Neural crest cell (in vitro differentiated cells): ENCODE results near the gene SSBP2. TPM values are rescaled to one million over a fixed set of nuclear protein-coding genes. Genes with fewer than 3 reads are reported as not detected.

Source experiments
- DNase-seq: peaks from one replicate; pipeline ENCODE4 v3.0.0; 2021; ENCODE audit warnings: low read depth, mixed read lengths, low spot score
- H3K27ac Mint-ChIP-seq: one replicate; pipeline ENCODE4 v1.8.0; 2021; ENCODE audit warnings: mild to moderate bottlenecking, mixed read lengths; ENCODE audit not compliant: unreplicated experiment
- H3K27me3 Mint-ChIP-seq: 2 replicates; pipeline ENCODE4 v1.8.0; 2021; ENCODE audit warnings: low read depth, mild to moderate bottlenecking, mixed read lengths
- H3K36me3 Mint-ChIP-seq: 2 replicates; pipeline ENCODE4 v1.8.0; 2021; ENCODE audit warnings: low read depth, mild to moderate bottlenecking, mixed read lengths
- H3K4me1 Mint-ChIP-seq: 2 replicates; pipeline ENCODE4 v1.8.0; 2021; ENCODE audit warnings: mixed read lengths
- H3K4me3 Mint-ChIP-seq: one replicate; pipeline ENCODE4 v1.8.0; 2021; ENCODE audit warnings: mild to moderate bottlenecking, mixed read lengths
- H3K9me3 Mint-ChIP-seq: 2 replicates; pipeline ENCODE4 v1.8.0; 2021; ENCODE audit warnings: mixed read lengths
- CTCF ChIP-seq: fragments of 200-600 bp; sonication (generic); conservative IDR thresholded peaks from 2 replicates; pipeline ENCODE4 v1.5.0; 2021; ENCODE audit warnings: antibody characterized with exemption, mild to moderate bottlenecking
- total RNA-seq: library from RNA; stranded (reverse); gene quantifications from 2 replicates; pipeline ENCODE4 v1.2.1, GENCODE V29; 2021

The SSBP2 gene
- total RNA-seq, 1 donor from 2014 or later = 81.7 TPM

GRCh38 chr5:81756016-81756415, 5.1 kb upstream of the SSBP2 start:
- no peak overlapping the region for H3K4me3 Mint-ChIP-seq
- no peak overlapping the region for H3K27ac Mint-ChIP-seq
- peaks cover 38% of the 10 kb centered on the region for H3K4me1 Mint-ChIP-seq
- H3K9me3 Mint-ChIP-seq = no peaks in the 10 kb centered on the region
- TF ChIP-seq CTCF = no peak
- DNase-seq = no peak
- H3K36me3 Mint-ChIP-seq = no peaks in the 10 kb centered on the region
- H3K27me3 Mint-ChIP-seq = no peaks in the 10 kb centered on the region

GRCh38 chr5:81755320-81755719, 4.4 kb upstream of the SSBP2 start:
- peaks cover 32% of the 10 kb centered on the region for H3K4me1 Mint-ChIP-seq

DNA sequence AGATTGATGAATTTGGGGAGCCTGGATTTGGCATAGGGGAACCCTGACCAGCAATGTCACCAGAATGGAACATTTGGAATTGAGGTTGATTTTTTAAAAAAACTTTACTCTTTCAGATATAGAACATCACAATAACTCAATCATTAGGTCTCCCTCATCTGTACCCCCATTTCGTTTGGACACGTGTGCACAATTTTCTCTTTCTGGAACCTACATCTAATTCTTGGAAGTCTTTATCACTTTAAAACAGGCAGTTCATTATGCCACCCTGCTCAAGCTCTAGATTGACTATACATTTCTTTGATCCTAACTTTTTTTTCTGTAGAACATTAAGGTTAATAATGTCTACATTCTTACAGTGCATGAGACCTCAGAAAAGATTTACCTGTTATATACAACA, 3.7 kb upstream of the SSBP2 start:
- TF ChIP-seq CTCF = no peak
- no peaks in the 10 kb centered on the region for H3K36me3 Mint-ChIP-seq
- H3K4me3 Mint-ChIP-seq = no peak overlapping the region
- no peak for DNase-seq
- H3K9me3 Mint-ChIP-seq = no peaks in the 10 kb centered on the region
- H3K4me1 Mint-ChIP-seq = peaks cover 28% of the 10 kb centered on the region
- no peaks in the 10 kb centered on the region for H3K27me3 Mint-ChIP-seq
- no peak overlapping the region for H3K27ac Mint-ChIP-seq

More at GRCh38 chr5:81755320-81755719, 4.4 kb upstream of the SSBP2 start:
- Mint-ChIP-seq H3K4me3 (no peak overlapping the region), H3K9me3 (no peaks in the 10 kb centered on the region), H3K36me3 (no peaks in the 10 kb centered on the region), H3K27me3 (no peaks in the 10 kb centered on the region), H3K27ac (no peak overlapping the region)
- no peak for TF ChIP-seq CTCF
- DNase-seq = no peak

GRCh38 chr5:81753429-81753828, 2.5 kb upstream of the SSBP2 start:
- Mint-ChIP-seq H3K27ac (no peak overlapping the region), H3K4me1 (peaks cover 36% of the 10 kb centered on the region), H3K36me3 (no peaks in the 10 kb centered on the region), H3K27me3 (no peaks in the 10 kb centered on the region), H3K4me3 (peak overlapping the region; percentile 56), H3K9me3 (no peaks in the 10 kb centered on the region)
- no peak for DNase-seq
- TF ChIP-seq CTCF = no peak

DNA sequence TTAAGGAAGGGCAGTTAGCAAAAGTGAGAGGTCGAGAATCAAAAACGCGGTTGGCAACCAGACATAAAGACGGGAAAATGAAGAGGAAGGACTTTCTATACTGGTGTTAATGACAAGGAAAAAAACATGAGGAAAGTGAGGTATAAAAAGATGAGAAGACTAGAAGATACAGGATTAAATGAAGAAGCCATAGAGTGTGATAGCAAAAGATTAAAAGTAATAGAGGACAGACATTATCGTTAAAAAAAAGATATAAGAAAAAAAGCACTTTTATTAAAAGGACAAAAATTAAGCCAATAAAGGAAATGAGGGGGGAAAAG, 1.7 kb upstream of the SSBP2 start:
- TF ChIP-seq CTCF = no peak
- peaks cover 44% of the 10 kb centered on the region for H3K4me1 Mint-ChIP-seq
- DNase-seq = no peak
- peak overlapping the region; percentile 82 for H3K4me3 Mint-ChIP-seq
- no peak overlapping the region for H3K27ac Mint-ChIP-seq
- no peaks in the 10 kb centered on the region for H3K9me3 Mint-ChIP-seq
- no peaks in the 10 kb centered on the region for H3K27me3 Mint-ChIP-seq
- H3K36me3 Mint-ChIP-seq = no peaks in the 10 kb centered on the region
